Measurements from ENCODE around the gene AOAH. TPM values are rescaled to one million over a fixed set of nuclear protein-coding genes. Genes with fewer than 3 reads are reported as not detected.

AOAH gene
- total and polyA plus RNA-seq, 2 of the 13 experiments (the other 11 are each of a cell fraction or from before 2014, with no cell fraction given): not detected

GRCh38 chr7:36506820-36507219, 217.5 kb downstream of the AOAH start:
- POLR2A ChIA-PET: no interaction called here
- Histone ChIP-seq H3K4me2 (ENCODE audit: low read depth, low read length) (no peak overlapping the region), H3K9ac (ENCODE audit: insufficient read depth, low read depth, low read length) (no peak overlapping the region), H4K20me1 (ENCODE audit: insufficient read depth, low read length) (no peaks in the 10 kb centered on the region), H3K9me3 (ENCODE audit: low read length) (no peaks in the 10 kb centered on the region), H2AFZ (ENCODE audit: low read length) (no peak overlapping the region), H3K27me3 (ENCODE audit: control insufficient read depth in 1 of 2, insufficient read depth in 2 of 2, low read length in 2 of 2) (no peaks in the 10 kb centered on the region), H3K27ac (ENCODE audit: extremely low read length, insufficient read depth, low read length) (no peak overlapping the region), H3K79me2 (ENCODE audit: insufficient read depth, low read length) (no peaks in the 10 kb centered on the region), H3K4me1 (ENCODE audit: insufficient read depth, low read length) (no peaks in the 10 kb centered on the region), H3K36me3 (replicated peaks in 1 of 2; ENCODE audit: control insufficient read depth in 1 of 2, insufficient read depth in 2 of 2, low read length in 2 of 2) (no peaks in the 10 kb centered on the region), H3K4me3 (replicated peaks in 1 of 3; ENCODE audit: insufficient read depth in 1 of 3, low read depth in 2 of 3, low read length in 3 of 3) (no peak overlapping the region)
- CTCF ChIA-PET (ENCODE audit: low intra/inter-chr PET ratio, low total read pairs): no interaction called here
- FAIRE-seq: no peak
- DNase-seq (ENCODE audit: low spot score): no peak
- TF ChIP-seq ZNF143 (CRISPR knock-in tag; IDR thresholded peaks at IDR 0.05): no peak
- no peak for TF ChIP-seq ZNF274 (CRISPR knock-in tag; IDR thresholded peaks at IDR 0.05)
- TF ChIP-seq ZNF891 (CRISPR knock-in tag; IDR thresholded peaks at IDR 0.05): no peak
- TF ChIP-seq NFRKB (IDR thresholded peaks at IDR 0.05): no peak
- TF ChIP-seq ZBTB49 (CRISPR knock-in tag; IDR thresholded peaks at IDR 0.05; ENCODE audit: borderline replicate concordance): no peak
- TF ChIP-seq PBX2 (CRISPR knock-in tag; IDR thresholded peaks at IDR 0.05): no peak
- no peak for TF ChIP-seq ZNF501 (CRISPR knock-in tag; IDR thresholded peaks at IDR 0.05)
- no peak for TF ChIP-seq ZFP82 (CRISPR knock-in tag; IDR thresholded peaks at IDR 0.05; ENCODE audit: borderline replicate concordance)
- TF ChIP-seq BORCS8-MEF2B (CRISPR knock-in tag; IDR thresholded peaks at IDR 0.05): no peak
- TF ChIP-seq ZBTB1 (CRISPR knock-in tag; IDR thresholded peaks at IDR 0.05; ENCODE audit: borderline replicate concordance): no peak
- TF ChIP-seq SAFB2 (CRISPR knock-in tag; IDR thresholded peaks at IDR 0.05; ENCODE audit: borderline replicate concordance, low read depth): no peak
- ATAC-seq: no peak
- in situ Hi-C loops (cut with HindIII; ENCODE audit: extremely low pct_ligation_motif_present, low pct_unique_long_range_greater_than_20kb): no loop called here
- 33% methylated on average over 3 of the region's 3 CpGs for WGBS (ENCODE audit: low lambda C conversion rate)
- intact Hi-C loops (cut with micrococcal nuclease; ENCODE audit: unreplicated experiment): no loop called here
- BruUV-seq (replicated peaks): no TSS peak

Measured in HepG2 (cell line).